Measurements from ENCODE around the gene TGIF2. TPM values are rescaled to one million over a fixed set of nuclear protein-coding genes. Genes with fewer than 3 reads are reported as not detected.

The TGIF2 gene
- total and polyA plus RNA-seq, 2 of the 13 experiments (the other 11 are each of a cell fraction or from before 2014, with no cell fraction given): 41.3 to 53.9 TPM

GRCh38 chr20:36633285-36633772 lies 59.9 kb downstream of the TGIF2 start (continued):
- TF ChIP-seq, protein P1, sequence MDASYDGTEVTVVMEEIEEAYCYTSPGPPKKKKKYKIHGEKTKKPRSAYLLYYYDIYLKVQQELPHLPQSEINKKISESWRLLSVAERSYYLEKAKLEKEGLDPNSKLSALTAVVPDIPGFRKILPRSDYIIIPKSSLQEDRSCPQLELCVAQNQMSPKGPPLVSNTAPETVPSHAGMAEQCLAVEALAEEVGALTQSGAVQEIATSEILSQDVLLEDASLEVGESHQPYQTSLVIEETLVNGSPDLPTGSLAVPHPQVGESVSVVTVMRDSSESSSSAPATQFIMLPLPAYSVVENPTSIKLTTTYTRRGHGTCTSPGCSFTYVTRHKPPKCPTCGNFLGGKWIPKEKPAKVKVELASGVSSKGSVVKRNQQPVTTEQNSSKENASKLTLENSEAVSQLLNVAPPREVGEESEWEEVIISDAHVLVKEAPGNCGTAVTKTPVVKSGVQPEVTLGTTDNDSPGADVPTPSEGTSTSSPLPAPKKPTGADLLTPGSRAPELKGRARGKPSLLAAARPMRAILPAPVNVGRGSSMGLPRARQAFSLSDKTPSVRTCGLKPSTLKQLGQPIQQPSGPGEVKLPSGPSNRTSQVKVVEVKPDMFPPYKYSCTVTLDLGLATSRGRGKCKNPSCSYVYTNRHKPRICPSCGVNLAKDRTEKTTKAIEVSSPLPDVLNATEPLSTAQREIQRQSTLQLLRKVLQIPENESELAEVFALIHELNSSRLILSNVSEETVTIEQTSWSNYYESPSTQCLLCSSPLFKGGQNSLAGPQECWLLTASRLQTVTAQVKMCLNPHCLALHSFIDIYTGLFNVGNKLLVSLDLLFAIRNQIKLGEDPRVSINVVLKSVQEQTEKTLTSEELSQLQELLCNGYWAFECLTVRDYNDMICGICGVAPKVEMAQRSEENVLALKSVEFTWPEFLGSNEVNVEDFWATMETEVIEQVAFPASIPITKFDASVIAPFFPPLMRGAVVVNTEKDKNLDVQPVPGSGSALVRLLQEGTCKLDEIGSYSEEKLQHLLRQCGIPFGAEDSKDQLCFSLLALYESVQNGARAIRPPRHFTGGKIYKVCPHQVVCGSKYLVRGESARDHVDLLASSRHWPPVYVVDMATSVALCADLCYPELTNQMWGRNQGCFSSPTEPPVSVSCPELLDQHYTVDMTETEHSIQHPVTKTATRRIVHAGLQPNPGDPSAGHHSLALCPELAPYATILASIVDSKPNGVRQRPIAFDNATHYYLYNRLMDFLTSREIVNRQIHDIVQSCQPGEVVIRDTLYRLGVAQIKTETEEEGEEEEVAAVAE (CRISPR knock-in tag; IDR thresholded peaks at IDR 0.05; ENCODE audit: borderline replicate concordance): no peak; the same call in 1 of the 2 replicates
- no peak; the same call in 1 of the 2 replicates for TF ChIP-seq HMG20A (CRISPR knock-in tag; IDR thresholded peaks at IDR 0.05; ENCODE audit: borderline replicate concordance)
- no peak for TF ChIP-seq JUN (CRISPR knock-in tag; IDR thresholded peaks at IDR 0.05)
- TF ChIP-seq MIER3 (CRISPR knock-in tag; IDR thresholded peaks at IDR 0.05; ENCODE audit: borderline replicate concordance): no peak
- no peak for TF ChIP-seq ZNF230 (CRISPR knock-in tag; IDR thresholded peaks at IDR 0.05)
- TF ChIP-seq ETS1 (CRISPR knock-in tag; IDR thresholded peaks at IDR 0.05): no peak
- TF ChIP-seq RARA (CRISPR knock-in tag; IDR thresholded peaks at IDR 0.05): no peak
- no peak for TF ChIP-seq ZNF446 (CRISPR knock-in tag; IDR thresholded peaks at IDR 0.05)
- no peak; the same call in 1 of the 2 replicates for TF ChIP-seq ZMYM3 (CRISPR knock-in tag; IDR thresholded peaks at IDR 0.05)
- no peak for TF ChIP-seq ZBTB8A (CRISPR knock-in tag; IDR thresholded peaks at IDR 0.05; ENCODE audit: borderline replicate concordance, low read depth)
- no peak for TF ChIP-seq TFE3 (CRISPR knock-in tag; IDR thresholded peaks at IDR 0.05)
- no peak for TF ChIP-seq SAFB2 (CRISPR knock-in tag; IDR thresholded peaks at IDR 0.05; ENCODE audit: borderline replicate concordance, low read depth)
- TF ChIP-seq, protein P2, sequence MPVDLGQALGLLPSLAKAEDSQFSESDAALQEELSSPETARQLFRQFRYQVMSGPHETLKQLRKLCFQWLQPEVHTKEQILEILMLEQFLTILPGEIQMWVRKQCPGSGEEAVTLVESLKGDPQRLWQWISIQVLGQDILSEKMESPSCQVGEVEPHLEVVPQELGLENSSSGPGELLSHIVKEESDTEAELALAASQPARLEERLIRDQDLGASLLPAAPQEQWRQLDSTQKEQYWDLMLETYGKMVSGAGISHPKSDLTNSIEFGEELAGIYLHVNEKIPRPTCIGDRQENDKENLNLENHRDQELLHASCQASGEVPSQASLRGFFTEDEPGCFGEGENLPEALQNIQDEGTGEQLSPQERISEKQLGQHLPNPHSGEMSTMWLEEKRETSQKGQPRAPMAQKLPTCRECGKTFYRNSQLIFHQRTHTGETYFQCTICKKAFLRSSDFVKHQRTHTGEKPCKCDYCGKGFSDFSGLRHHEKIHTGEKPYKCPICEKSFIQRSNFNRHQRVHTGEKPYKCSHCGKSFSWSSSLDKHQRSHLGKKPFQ (CRISPR knock-in tag; IDR thresholded peaks at IDR 0.05; ENCODE audit: insufficient replicate concordance): no peak
- TF ChIP-seq ATAD3A (CRISPR knock-in tag; IDR thresholded peaks at IDR 0.05): no peak
